Measurements from ENCODE around the gene MARCHF10. TPM values are rescaled to one million over a fixed set of nuclear protein-coding genes. Genes with fewer than 3 reads are reported as not detected.

The MARCHF10 gene
- total RNA-seq, 1 experiment from 2014 or later, result not detected

DNA sequence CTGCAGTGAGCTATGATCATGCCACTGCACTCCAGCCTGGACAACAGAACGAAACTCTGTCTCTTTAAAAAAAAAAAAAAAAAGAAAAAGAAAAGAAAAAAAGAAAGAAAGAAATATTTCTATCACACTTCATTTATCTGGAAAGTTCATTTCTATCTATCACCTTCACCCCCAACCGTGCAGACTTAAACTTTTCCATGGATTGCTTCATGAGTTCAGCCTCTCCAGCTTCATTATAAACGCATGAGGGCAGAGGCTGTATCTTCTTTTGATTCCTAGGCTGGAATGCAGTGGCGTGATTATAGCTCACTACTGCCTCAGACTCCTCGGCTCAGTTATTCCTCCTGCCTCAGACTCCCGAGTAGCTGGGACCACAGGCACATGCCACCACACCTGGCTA lies 152.5 kb downstream of the MARCHF10 start:
- no peak for ATAC-seq

More for the DNA sequence above, 152.5 kb downstream of the MARCHF10 start:
- H3K36me3 ChIP-seq (ENCODE audit: control insufficient read depth in 1 of 2, insufficient read depth in 2 of 2, low read length in 2 of 2), result no peaks in the 10 kb centered on the region
- no peaks in the 10 kb centered on the region for H3K27me3 ChIP-seq (ENCODE audit: insufficient read depth, low read length)
- no peak for TF ChIP-seq YY1 (IDR thresholded peaks at IDR 0.05; ENCODE audit: extremely low read depth, insufficient replicate concordance, low read depth, low read length)
- no peak for TF ChIP-seq MAX (IDR thresholded peaks at IDR 0.05)
- TF ChIP-seq, protein P1, sequence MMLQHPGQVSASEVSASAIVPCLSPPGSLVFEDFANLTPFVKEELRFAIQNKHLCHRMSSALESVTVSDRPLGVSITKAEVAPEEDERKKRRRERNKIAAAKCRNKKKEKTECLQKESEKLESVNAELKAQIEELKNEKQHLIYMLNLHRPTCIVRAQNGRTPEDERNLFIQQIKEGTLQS (IDR thresholded peaks at IDR 0.05), result no peak
- TF ChIP-seq ZNF274 (IDR thresholded peaks at IDR 0.05; ENCODE audit: low read depth, low read length), result no peak
- TF ChIP-seq POLR2AphosphoS5 (IDR thresholded peaks at IDR 0.05; ENCODE audit: low read depth, low read length), result no peak
- no peak for TF ChIP-seq FOSL1 (IDR thresholded peaks at IDR 0.05; ENCODE audit: low read depth)
- TF ChIP-seq TCF7L2 (IDR thresholded peaks at IDR 0.05; ENCODE audit: borderline replicate concordance, extremely low read depth, insufficient read depth, insufficient read length), result no peak
- TF ChIP-seq, protein P2, sequence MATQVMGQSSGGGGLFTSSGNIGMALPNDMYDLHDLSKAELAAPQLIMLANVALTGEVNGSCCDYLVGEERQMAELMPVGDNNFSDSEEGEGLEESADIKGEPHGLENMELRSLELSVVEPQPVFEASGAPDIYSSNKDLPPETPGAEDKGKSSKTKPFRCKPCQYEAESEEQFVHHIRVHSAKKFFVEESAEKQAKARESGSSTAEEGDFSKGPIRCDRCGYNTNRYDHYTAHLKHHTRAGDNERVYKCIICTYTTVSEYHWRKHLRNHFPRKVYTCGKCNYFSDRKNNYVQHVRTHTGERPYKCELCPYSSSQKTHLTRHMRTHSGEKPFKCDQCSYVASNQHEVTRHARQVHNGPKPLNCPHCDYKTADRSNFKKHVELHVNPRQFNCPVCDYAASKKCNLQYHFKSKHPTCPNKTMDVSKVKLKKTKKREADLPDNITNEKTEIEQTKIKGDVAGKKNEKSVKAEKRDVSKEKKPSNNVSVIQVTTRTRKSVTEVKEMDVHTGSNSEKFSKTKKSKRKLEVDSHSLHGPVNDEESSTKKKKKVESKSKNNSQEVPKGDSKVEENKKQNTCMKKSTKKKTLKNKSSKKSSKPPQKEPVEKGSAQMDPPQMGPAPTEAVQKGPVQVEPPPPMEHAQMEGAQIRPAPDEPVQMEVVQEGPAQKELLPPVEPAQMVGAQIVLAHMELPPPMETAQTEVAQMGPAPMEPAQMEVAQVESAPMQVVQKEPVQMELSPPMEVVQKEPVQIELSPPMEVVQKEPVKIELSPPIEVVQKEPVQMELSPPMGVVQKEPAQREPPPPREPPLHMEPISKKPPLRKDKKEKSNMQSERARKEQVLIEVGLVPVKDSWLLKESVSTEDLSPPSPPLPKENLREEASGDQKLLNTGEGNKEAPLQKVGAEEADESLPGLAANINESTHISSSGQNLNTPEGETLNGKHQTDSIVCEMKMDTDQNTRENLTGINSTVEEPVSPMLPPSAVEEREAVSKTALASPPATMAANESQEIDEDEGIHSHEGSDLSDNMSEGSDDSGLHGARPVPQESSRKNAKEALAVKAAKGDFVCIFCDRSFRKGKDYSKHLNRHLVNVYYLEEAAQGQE (IDR thresholded peaks at IDR 0.05; ENCODE audit: low read depth), result no peak
- TF ChIP-seq POLR2A (IDR thresholded peaks at IDR 0.05; ENCODE audit: borderline replicate concordance, extremely low read depth, insufficient read depth, insufficient read length), result no peak
- no peak for TF ChIP-seq JUND (IDR thresholded peaks at IDR 0.05)
- no peak for TF ChIP-seq EZH2 (IDR thresholded peaks at IDR 0.05)
- TF ChIP-seq ZFX (IDR thresholded peaks at IDR 0.05), result no peak
- no peak for TF ChIP-seq SP1 (IDR thresholded peaks at IDR 0.05; ENCODE audit: low read depth)
- no peak for TF ChIP-seq ELF1 (IDR thresholded peaks at IDR 0.05; ENCODE audit: borderline replicate concordance, low read depth)
- no peak for TF ChIP-seq CEBPB (IDR thresholded peaks at IDR 0.05; ENCODE audit: low read depth)
- TF ChIP-seq EZH2phosphoT487 (IDR thresholded peaks at IDR 0.05; ENCODE audit: borderline replicate concordance), result no peak
- TF ChIP-seq CTCF (IDR thresholded peaks at IDR 0.05 in 2 of 3, conservative IDR thresholded peaks at IDR 0.05 in 1 of 3; ENCODE audit: borderline replicate concordance in 1 of 3, insufficient read depth in 1 of 3, low read depth in 2 of 3, low read length in 2 of 3), result no peak
- TF ChIP-seq RAD21 (IDR thresholded peaks at IDR 0.05; ENCODE audit: low read depth), result no peak
- no peak overlapping the region for H3K27ac ChIP-seq (ENCODE audit: low read depth, low read length)
- ChIA-PET POLR2A (no interaction called here), RAD21 (ENCODE audit: low non-redundant PET in 1 of 2, low total read pairs in 2 of 2, uncharacterized antibody in 2 of 2, unreplicated experiment in 2 of 2) (no interaction called here), CTCF (no interaction called here)
- H3K79me2 ChIP-seq (ENCODE audit: insufficient read depth, low read length), result no peaks in the 10 kb centered on the region
- H3K4me2 ChIP-seq (ENCODE audit: low read length), result no peak overlapping the region
- no peaks in the 10 kb centered on the region for H4K20me1 ChIP-seq (ENCODE audit: insufficient read depth)
- BruUV-seq (replicated peaks), result no TSS peak
- intact Hi-C loops (cut with micrococcal nuclease), result no loop called here
- H2AFZ ChIP-seq (ENCODE audit: low read depth, low read length, poor library complexity, severe bottlenecking), result no peak overlapping the region
- no peaks in the 10 kb centered on the region for H3K9me2 ChIP-seq (ENCODE audit: insufficient read depth)
- no peak for DNase-seq (ENCODE audit: low read depth, low spot score)
- H3K9me3 ChIP-seq (ENCODE audit: control insufficient read depth in 1 of 2, insufficient read depth in 1 of 2, low read depth in 1 of 2, low read length in 2 of 2), result peaks cover 6 to 8% of the 10 kb centered on the region in 2 experiments; a peak in 2 of 4 replicates
- no peak overlapping the region for H3K4me3 ChIP-seq (replicated peaks in 1 of 2; ENCODE audit: low read depth in 1 of 2, low read length in 2 of 2)
- H3K9ac ChIP-seq (ENCODE audit: low read length), result no peak overlapping the region
- H3K4me1 ChIP-seq (ENCODE audit: control insufficient read depth in 1 of 2, insufficient read depth in 2 of 2, low read length in 2 of 2), result peaks cover 0 to 7% of the 10 kb centered on the region in 2 experiments; a peak in 1 of 4 replicates
